Liver (tissue), 3 donors: ENCODE data around the gene PRAME.

Experiments
- EGR1 ChIP-seq, 2 donors: IDR thresholded peaks; 2 replicates each; pipeline ENCODE4 v1.6.1; 2016 to 2018; ENCODE audit warnings: antibody characterized with exemption in 2 of 2, low read depth in 2 of 2
- GABPA ChIP-seq, 2 donors: IDR thresholded peaks in 1 of 2; conservative IDR thresholded peaks in 1 of 2; 2 replicates each; pipeline ENCODE4 v1.6.1; 2016; ENCODE audit warnings: antibody characterized with exemption in 2 of 2, mild to moderate bottlenecking in 1 of 2, moderate library complexity in 1 of 2
- HNF4A ChIP-seq, 2 donors: conservative IDR thresholded peaks; 2 replicates each; pipeline ENCODE4 v1.6.1; 2016; ENCODE audit warnings: antibody characterized with exemption in 2 of 2, mild to moderate bottlenecking in 2 of 2
- JUND ChIP-seq, 2 donors: IDR thresholded peaks; 2 replicates each; pipeline ENCODE4 v1.6.1; 2016; ENCODE audit warnings: antibody characterized with exemption in 2 of 2
- RAD21 ChIP-seq, 2 donors: IDR thresholded peaks; 2 replicates each; pipeline ENCODE4 v1.6.1; 2016; ENCODE audit warnings: antibody characterized with exemption in 2 of 2, mild to moderate bottlenecking in 2 of 2
- RXRA ChIP-seq, 2 donors: IDR thresholded peaks; 2 replicates each; pipeline ENCODE4 v1.6.1; 2017 to 2018; ENCODE audit warnings: antibody characterized with exemption in 2 of 2, mild to moderate bottlenecking in 1 of 2
- SP1 ChIP-seq: IDR thresholded peaks from 2 replicates; pipeline ENCODE4 v1.6.1; 2018; ENCODE audit warnings: antibody characterized with exemption, mild to moderate bottlenecking
- TF ChIP-seq, protein P1 (sequence below): fragments of 150-350 bp; IDR thresholded peaks from 2 replicates; pipeline ENCODE4 v1.5.1; 2017; ENCODE audit warnings: improper control_type of control experiment, low read depth, low read length; ENCODE audit not compliant: missing input control
- TF ChIP-seq, protein P2 (sequence below): IDR thresholded peaks from 2 replicates; pipeline ENCODE4 v1.6.1; 2016; ENCODE audit warnings: antibody characterized with exemption, mild to moderate bottlenecking
- TF ChIP-seq, protein P3 (sequence below): IDR thresholded peaks from 2 replicates; pipeline ENCODE4 v1.6.1; 2016; ENCODE audit warnings: antibody characterized with exemption
- donor health status: healthy.
- donor health status: healthy.

GRCh38 chr22:22520020-22520656 lies 38.9 kb downstream of the PRAME start, which contains the start of gene ZNF280A:
- TF ChIP-seq, protein P1, sequence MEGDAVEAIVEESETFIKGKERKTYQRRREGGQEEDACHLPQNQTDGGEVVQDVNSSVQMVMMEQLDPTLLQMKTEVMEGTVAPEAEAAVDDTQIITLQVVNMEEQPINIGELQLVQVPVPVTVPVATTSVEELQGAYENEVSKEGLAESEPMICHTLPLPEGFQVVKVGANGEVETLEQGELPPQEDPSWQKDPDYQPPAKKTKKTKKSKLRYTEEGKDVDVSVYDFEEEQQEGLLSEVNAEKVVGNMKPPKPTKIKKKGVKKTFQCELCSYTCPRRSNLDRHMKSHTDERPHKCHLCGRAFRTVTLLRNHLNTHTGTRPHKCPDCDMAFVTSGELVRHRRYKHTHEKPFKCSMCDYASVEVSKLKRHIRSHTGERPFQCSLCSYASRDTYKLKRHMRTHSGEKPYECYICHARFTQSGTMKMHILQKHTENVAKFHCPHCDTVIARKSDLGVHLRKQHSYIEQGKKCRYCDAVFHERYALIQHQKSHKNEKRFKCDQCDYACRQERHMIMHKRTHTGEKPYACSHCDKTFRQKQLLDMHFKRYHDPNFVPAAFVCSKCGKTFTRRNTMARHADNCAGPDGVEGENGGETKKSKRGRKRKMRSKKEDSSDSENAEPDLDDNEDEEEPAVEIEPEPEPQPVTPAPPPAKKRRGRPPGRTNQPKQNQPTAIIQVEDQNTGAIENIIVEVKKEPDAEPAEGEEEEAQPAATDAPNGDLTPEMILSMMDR, result no peak
- TF ChIP-seq JUND (IDR thresholded peaks at IDR 0.05) (no peak), GABPA (IDR thresholded peaks at IDR 0.05 in 1 of 2, conservative IDR thresholded peaks at IDR 0.05 in 1 of 2) (no peak), RXRA (IDR thresholded peaks at IDR 0.05) (no peak), HNF4A (conservative IDR thresholded peaks at IDR 0.05) (no peak), EGR1 (IDR thresholded peaks at IDR 0.05; ENCODE audit: low read depth in 2 of 2) (no peak), RAD21 (IDR thresholded peaks at IDR 0.05) (no peak), SP1 (no peak)
- TF ChIP-seq, protein P2, sequence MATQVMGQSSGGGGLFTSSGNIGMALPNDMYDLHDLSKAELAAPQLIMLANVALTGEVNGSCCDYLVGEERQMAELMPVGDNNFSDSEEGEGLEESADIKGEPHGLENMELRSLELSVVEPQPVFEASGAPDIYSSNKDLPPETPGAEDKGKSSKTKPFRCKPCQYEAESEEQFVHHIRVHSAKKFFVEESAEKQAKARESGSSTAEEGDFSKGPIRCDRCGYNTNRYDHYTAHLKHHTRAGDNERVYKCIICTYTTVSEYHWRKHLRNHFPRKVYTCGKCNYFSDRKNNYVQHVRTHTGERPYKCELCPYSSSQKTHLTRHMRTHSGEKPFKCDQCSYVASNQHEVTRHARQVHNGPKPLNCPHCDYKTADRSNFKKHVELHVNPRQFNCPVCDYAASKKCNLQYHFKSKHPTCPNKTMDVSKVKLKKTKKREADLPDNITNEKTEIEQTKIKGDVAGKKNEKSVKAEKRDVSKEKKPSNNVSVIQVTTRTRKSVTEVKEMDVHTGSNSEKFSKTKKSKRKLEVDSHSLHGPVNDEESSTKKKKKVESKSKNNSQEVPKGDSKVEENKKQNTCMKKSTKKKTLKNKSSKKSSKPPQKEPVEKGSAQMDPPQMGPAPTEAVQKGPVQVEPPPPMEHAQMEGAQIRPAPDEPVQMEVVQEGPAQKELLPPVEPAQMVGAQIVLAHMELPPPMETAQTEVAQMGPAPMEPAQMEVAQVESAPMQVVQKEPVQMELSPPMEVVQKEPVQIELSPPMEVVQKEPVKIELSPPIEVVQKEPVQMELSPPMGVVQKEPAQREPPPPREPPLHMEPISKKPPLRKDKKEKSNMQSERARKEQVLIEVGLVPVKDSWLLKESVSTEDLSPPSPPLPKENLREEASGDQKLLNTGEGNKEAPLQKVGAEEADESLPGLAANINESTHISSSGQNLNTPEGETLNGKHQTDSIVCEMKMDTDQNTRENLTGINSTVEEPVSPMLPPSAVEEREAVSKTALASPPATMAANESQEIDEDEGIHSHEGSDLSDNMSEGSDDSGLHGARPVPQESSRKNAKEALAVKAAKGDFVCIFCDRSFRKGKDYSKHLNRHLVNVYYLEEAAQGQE, result no peak
- TF ChIP-seq, protein P3, sequence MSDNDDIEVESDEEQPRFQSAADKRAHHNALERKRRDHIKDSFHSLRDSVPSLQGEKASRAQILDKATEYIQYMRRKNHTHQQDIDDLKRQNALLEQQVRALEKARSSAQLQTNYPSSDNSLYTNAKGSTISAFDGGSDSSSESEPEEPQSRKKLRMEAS, result no peak
